Measurements from ENCODE around the gene DNASE1L1. TPM values are rescaled to one million over a fixed set of nuclear protein-coding genes. Genes with fewer than 3 reads are reported as not detected.

DNASE1L1 gene
- total RNA-seq, 1 donor from 2014 or later = 35.1 TPM

DNA sequence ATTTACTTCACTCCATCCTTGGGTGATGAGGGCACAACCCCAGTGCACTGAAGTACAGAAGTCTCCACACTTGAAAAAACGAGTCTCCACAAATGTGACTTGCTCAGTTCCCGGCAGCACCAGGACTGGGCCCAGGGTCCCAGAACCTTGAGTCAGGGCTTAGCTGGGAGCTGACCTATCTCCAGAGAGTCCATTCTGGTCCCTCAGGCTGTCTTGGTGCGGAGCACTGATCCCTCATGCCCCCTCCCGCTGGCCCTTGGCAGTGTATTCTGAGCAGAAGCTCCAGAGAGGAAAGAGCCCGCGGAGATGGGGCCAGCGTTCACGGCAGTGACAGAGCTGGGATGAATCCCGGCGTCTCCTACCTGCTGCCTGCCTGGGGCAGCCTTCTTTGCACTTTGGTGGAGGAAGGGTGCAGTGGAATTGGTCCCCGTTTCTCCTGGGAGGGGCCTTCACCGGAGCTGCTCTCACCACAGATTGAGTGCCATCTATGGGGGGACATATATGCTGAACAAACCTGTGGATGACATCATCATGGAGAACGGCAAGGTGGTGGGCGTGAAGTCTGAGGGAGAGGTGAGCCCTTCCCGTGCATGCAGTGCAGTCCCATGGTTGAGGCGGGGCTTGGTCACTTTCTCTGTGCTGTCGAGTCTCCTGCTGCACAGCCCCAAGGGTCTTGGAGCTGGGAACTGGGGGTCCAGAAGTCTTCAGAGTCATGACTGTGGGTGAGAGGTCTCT is 31.7 kb upstream of the DNASE1L1 start:
- H3K36me3 Mint-ChIP-seq (ENCODE audit: low read depth, unreplicated experiment) = peaks cover 1% of the 10 kb centered on the region
- FAIRE-seq = no peak
- peaks cover 63% of the 10 kb centered on the region for H3K79me2 ChIP-seq (ENCODE audit: insufficient read depth, low read length)

DNA sequence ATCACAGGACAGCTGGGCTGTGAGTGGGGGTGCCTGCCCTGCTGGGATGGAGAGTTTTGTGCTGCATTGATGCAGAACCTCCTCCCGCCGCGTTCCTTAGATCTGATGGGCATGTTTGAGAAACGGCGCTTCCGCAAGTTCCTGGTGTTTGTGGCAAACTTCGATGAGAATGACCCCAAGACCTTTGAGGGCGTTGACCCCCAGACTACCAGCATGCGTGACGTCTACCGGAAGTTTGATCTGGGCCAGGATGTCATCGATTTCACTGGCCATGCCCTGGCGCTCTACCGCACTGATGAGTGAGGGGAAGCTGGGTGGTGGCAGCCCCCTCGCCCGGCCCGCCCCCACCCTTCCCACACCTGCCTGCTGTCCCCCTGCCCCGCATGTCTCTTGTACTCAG is 30.8 kb upstream of the DNASE1L1 start:
- Histone ChIP-seq H3K9me3 (ENCODE audit: insufficient read depth, low read depth, low read length) (no peaks in the 10 kb centered on the region), H2AFZ (ENCODE audit: low read depth, low read length) (no peak overlapping the region), H3K9ac (ENCODE audit: low read length) (no peak overlapping the region), H4K20me1 (ENCODE audit: insufficient read depth, low read length) (peaks cover 43% of the 10 kb centered on the region), H3K36me3 (ENCODE audit: insufficient read depth, low read length) (peaks cover 4% of the 10 kb centered on the region), H3K4me1 (ENCODE audit: insufficient read depth, low read length) (peaks cover 12% of the 10 kb centered on the region), H3K27me3 (ENCODE audit: insufficient read depth, low read length) (no peaks in the 10 kb centered on the region), H3K4me2 (ENCODE audit: low read length) (no peak overlapping the region), H3K27ac (ENCODE audit: low read depth, low read length) (no peak overlapping the region), H3K4me3 (ENCODE audit: insufficient read depth, low read depth, low read length) (no peak overlapping the region), H3K79me2 (ENCODE audit: insufficient read depth, low read length) (peaks cover 54% of the 10 kb centered on the region)
- Mint-ChIP-seq H3K36me3 (ENCODE audit: low read depth, unreplicated experiment) (peaks cover 1% of the 10 kb centered on the region), H3K9me3 (ENCODE audit: unreplicated experiment) (no peaks in the 10 kb centered on the region), H3K4me3 (ENCODE audit: unreplicated experiment) (no peak overlapping the region), H3K27ac (ENCODE audit: unreplicated experiment) (no peak overlapping the region), H3K27me3 (ENCODE audit: low read depth, unreplicated experiment) (no peaks in the 10 kb centered on the region), H3K4me1 (ENCODE audit: low read depth, unreplicated experiment) (no peaks in the 10 kb centered on the region)
- FAIRE-seq (no peak), DNase-seq (ENCODE audit: low read depth) (no peak)
- TF ChIP-seq EZH2 (IDR thresholded peaks at IDR 0.05; ENCODE audit: insufficient read depth, low read length) = no peak
- TF ChIP-seq, protein P1, sequence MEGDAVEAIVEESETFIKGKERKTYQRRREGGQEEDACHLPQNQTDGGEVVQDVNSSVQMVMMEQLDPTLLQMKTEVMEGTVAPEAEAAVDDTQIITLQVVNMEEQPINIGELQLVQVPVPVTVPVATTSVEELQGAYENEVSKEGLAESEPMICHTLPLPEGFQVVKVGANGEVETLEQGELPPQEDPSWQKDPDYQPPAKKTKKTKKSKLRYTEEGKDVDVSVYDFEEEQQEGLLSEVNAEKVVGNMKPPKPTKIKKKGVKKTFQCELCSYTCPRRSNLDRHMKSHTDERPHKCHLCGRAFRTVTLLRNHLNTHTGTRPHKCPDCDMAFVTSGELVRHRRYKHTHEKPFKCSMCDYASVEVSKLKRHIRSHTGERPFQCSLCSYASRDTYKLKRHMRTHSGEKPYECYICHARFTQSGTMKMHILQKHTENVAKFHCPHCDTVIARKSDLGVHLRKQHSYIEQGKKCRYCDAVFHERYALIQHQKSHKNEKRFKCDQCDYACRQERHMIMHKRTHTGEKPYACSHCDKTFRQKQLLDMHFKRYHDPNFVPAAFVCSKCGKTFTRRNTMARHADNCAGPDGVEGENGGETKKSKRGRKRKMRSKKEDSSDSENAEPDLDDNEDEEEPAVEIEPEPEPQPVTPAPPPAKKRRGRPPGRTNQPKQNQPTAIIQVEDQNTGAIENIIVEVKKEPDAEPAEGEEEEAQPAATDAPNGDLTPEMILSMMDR (IDR thresholded peaks at IDR 0.05; ENCODE audit: insufficient read depth, low read depth, low read length) = no peak

More for the DNA sequence above, 31.7 kb upstream of the DNASE1L1 start:
- H2AFZ ChIP-seq (ENCODE audit: low read depth, low read length) = no peak overlapping the region
- peaks cover 51% of the 10 kb centered on the region for H4K20me1 ChIP-seq (ENCODE audit: insufficient read depth, low read length)
- no peak overlapping the region for H3K27ac ChIP-seq (ENCODE audit: low read depth, low read length)
- peaks cover 21% of the 10 kb centered on the region for H3K4me1 ChIP-seq (ENCODE audit: insufficient read depth, low read length)
- TF ChIP-seq EZH2 (IDR thresholded peaks at IDR 0.05; ENCODE audit: insufficient read depth, low read length) = no peak
- TF ChIP-seq, protein P1 (IDR thresholded peaks at IDR 0.05; ENCODE audit: insufficient read depth, low read depth, low read length) = no peak
- Mint-ChIP-seq H3K27ac (ENCODE audit: unreplicated experiment) (peak overlapping the region; percentile 53), H3K4me3 (ENCODE audit: unreplicated experiment) (no peak overlapping the region), H3K4me1 (ENCODE audit: low read depth, unreplicated experiment) (no peaks in the 10 kb centered on the region), H3K9me3 (ENCODE audit: unreplicated experiment) (no peaks in the 10 kb centered on the region), H3K27me3 (ENCODE audit: low read depth, unreplicated experiment) (no peaks in the 10 kb centered on the region)
- H3K9me3 ChIP-seq (ENCODE audit: insufficient read depth, low read depth, low read length) = no peaks in the 10 kb centered on the region
- no peak overlapping the region for H3K4me2 ChIP-seq (ENCODE audit: low read length)
- no peak overlapping the region for H3K9ac ChIP-seq (ENCODE audit: low read length)
- H3K4me3 ChIP-seq (ENCODE audit: insufficient read depth, low read depth, low read length) = no peak overlapping the region
- H3K27me3 ChIP-seq (ENCODE audit: insufficient read depth, low read length) = no peaks in the 10 kb centered on the region
- H3K36me3 ChIP-seq (ENCODE audit: insufficient read depth, low read length) = peaks cover 4% of the 10 kb centered on the region
- no peak for DNase-seq (ENCODE audit: low read depth)
